Neural cell (in vitro differentiated cells): ENCODE data around the gene RYR3.

ENCODE experiments used
- CTCF ChIP-seq: fragments of 450-650 bp; IDR thresholded peaks from 2 replicates; pipeline ENCODE4 v1.5.1; 2014; ENCODE audit warnings: antibody characterized with exemption, mild to moderate bottlenecking, moderate library complexity; ENCODE audit not compliant: poor library complexity, severe bottlenecking
- MXI1 ChIP-seq: fragments of 450-650 bp; conservative IDR thresholded peaks from 2 replicates; pipeline ENCODE4 v1.6.1; 2014; ENCODE audit warnings: antibody characterized with exemption, mild to moderate bottlenecking; ENCODE audit not compliant: poor library complexity, severe bottlenecking
- REST ChIP-seq: IDR thresholded peaks from 2 replicates; pipeline ENCODE4 v1.6.1; 2012; ENCODE audit warnings: borderline replicate concordance

- TF ChIP-seq CTCF (no peak), REST (no peak), MXI1 (no peak)
Observed at GRCh38 chr15:33852094-33852493, 541.3 kb downstream of the RYR3 start.
